ENCODE measurements around the gene RAB3GAP1.

DNA sequence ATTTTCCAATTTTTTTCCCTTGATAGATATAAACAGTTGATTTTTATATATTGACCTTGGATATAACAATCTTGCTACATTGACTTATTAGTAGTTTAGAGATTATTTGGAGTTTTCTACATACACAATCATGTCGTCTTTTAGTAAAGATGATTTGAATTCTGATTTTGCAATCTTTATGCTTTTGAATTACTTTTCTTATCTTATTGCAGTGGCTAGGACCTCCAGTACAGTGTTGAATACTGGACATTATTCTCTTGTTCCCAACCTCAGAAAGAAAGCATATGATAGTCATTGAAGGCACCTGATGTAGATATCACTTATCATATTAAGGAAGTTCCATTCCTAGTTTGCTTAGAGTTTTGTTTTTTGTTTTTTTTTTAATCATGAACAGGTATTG, 90.2 kb downstream of the RAB3GAP1 start:
- TF ChIP-seq, protein P1, sequence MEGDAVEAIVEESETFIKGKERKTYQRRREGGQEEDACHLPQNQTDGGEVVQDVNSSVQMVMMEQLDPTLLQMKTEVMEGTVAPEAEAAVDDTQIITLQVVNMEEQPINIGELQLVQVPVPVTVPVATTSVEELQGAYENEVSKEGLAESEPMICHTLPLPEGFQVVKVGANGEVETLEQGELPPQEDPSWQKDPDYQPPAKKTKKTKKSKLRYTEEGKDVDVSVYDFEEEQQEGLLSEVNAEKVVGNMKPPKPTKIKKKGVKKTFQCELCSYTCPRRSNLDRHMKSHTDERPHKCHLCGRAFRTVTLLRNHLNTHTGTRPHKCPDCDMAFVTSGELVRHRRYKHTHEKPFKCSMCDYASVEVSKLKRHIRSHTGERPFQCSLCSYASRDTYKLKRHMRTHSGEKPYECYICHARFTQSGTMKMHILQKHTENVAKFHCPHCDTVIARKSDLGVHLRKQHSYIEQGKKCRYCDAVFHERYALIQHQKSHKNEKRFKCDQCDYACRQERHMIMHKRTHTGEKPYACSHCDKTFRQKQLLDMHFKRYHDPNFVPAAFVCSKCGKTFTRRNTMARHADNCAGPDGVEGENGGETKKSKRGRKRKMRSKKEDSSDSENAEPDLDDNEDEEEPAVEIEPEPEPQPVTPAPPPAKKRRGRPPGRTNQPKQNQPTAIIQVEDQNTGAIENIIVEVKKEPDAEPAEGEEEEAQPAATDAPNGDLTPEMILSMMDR (conservative IDR thresholded peaks at IDR 0.05; ENCODE audit: low read depth, low read length): no peak
- no peak for TF ChIP-seq EZH2phosphoT487 (IDR thresholded peaks at IDR 0.05; ENCODE audit: borderline replicate concordance, low read length)
- TF ChIP-seq EZH2 (IDR thresholded peaks at IDR 0.05; ENCODE audit: low read length, unreplicated experiment): no peak
